ENCODE results near the gene FBXO4. TPM values are rescaled to one million over a fixed set of nuclear protein-coding genes. Genes with fewer than 3 reads are reported as not detected.
"Not testable (repeated sequence)": the region's sequence is repeated elsewhere in the genome, so short reads cannot be mapped to it uniquely, and the experiment has no call there.

The FBXO4 gene
- total and polyA plus RNA-seq, 5 donors = 3.8 to 6.6 (median 4.1) TPM

- H3K4me3 ChIP-seq (ENCODE audit: low read length) = peak overlapping the region; percentile 84
- no peaks in the 10 kb centered on the region for H3K9me3 ChIP-seq (ENCODE audit: control insufficient read depth, low read length)
- 70% methylated on average over 4 of the region's 4 CpGs for WGBS
- intact Hi-C loops (cut with DNase I) = loop anchor here in 1 of 4 donors (10.0 kb wide), 1 partner anchor 60 kb away; no protein-coding TSS in a partner anchor
- DNase-seq (no peak), ATAC-seq (no peak)
- no peaks in the 10 kb centered on the region for H3K27me3 ChIP-seq (ENCODE audit: control insufficient read depth, insufficient read depth)
- H3K27ac ChIP-seq (ENCODE audit: low read length) = peak overlapping the region; percentile 97
- no peaks in the 10 kb centered on the region for H3K4me1 ChIP-seq (ENCODE audit: control insufficient read depth, insufficient read depth, low read length)
Measured at GRCh38 chr5:41924526-41924871, 582 bp upstream of the FBXO4 start.

- intact Hi-C loops (cut with DNase I) = loop anchor here in 2 of 4 donors (5.0 to 10.0 kb wide), 2 partner anchors 61 to 68 kb away; no protein-coding TSS in a partner anchor
- no peaks in the 10 kb centered on the region for H3K27me3 ChIP-seq (ENCODE audit: control insufficient read depth, insufficient read depth)
- DNase-seq = peak in 2 of 3 donors; percentile 50 to 76
- no peaks in the 10 kb centered on the region for H3K9me3 ChIP-seq (ENCODE audit: control insufficient read depth, low read length)
- peak overlapping the region; percentile 84 for H3K4me3 ChIP-seq (ENCODE audit: low read length)
- WGBS = under 1% methylated on average over 18 of the region's 18 CpGs
- H3K27ac ChIP-seq (ENCODE audit: low read length) = peak overlapping the region; percentile 97
- ATAC-seq = peak; percentile 61 to 76
- H3K4me1 ChIP-seq (ENCODE audit: control insufficient read depth, insufficient read depth, low read length) = no peaks in the 10 kb centered on the region
Measured at GRCh38 chr5:41925555-41925951, 472 bp downstream of the FBXO4 start.

- ATAC-seq (no peak), DNase-seq (no peak)
- no peaks in the 10 kb centered on the region for H3K4me1 ChIP-seq (ENCODE audit: control insufficient read depth, insufficient read depth, low read length)
- no peak overlapping the region for H3K27ac ChIP-seq (ENCODE audit: low read length)
- intact Hi-C loops (cut with DNase I) = loop anchor here in 2 of 4 donors (5.0 to 10.0 kb wide), 2 partner anchors 63 to 70 kb away; no protein-coding TSS in a partner anchor
- H3K27me3 ChIP-seq (ENCODE audit: control insufficient read depth, insufficient read depth) = no peaks in the 10 kb centered on the region
- peaks cover 2% of the 10 kb centered on the region for H3K9me3 ChIP-seq (ENCODE audit: control insufficient read depth, low read length)
- 96% methylated on average over 4 of the region's 4 CpGs for WGBS
- H3K4me3 ChIP-seq (ENCODE audit: low read length) = no peak overlapping the region
Measured at GRCh38 chr5:41927604-41928003, 2.5 kb downstream of the FBXO4 start.

- no peak for DNase-seq
- Histone ChIP-seq H3K9me3 (ENCODE audit: control insufficient read depth, low read length) (peaks cover 2% of the 10 kb centered on the region), H3K4me3 (ENCODE audit: low read length) (no peak overlapping the region), H3K27me3 (ENCODE audit: control insufficient read depth, insufficient read depth) (no peaks in the 10 kb centered on the region), H3K27ac (ENCODE audit: low read length) (no peak overlapping the region), H3K4me1 (ENCODE audit: control insufficient read depth, insufficient read depth, low read length) (no peaks in the 10 kb centered on the region)
- no peak for ATAC-seq
- intact Hi-C loops (cut with DNase I) = loop anchor here in 2 of 4 donors (5.0 to 10.0 kb wide), 2 partner anchors 64 to 72 kb away; no protein-coding TSS in a partner anchor
Measured at GRCh38 chr5:41929035-41929434, 4.0 kb downstream of the FBXO4 start.

- no peak for ATAC-seq
- WGBS = 94% methylated on average over 2 of the region's 2 CpGs
- DNase-seq = no peak
- Histone ChIP-seq H3K4me1 (ENCODE audit: control insufficient read depth, insufficient read depth, low read length) (no peaks in the 10 kb centered on the region), H3K4me3 (ENCODE audit: low read length) (no peak overlapping the region), H3K9me3 (ENCODE audit: control insufficient read depth, low read length) (peaks cover 2% of the 10 kb centered on the region), H3K27ac (ENCODE audit: low read length) (no peak overlapping the region), H3K27me3 (ENCODE audit: control insufficient read depth, insufficient read depth) (no peaks in the 10 kb centered on the region)
- intact Hi-C loops (cut with DNase I) = no loop called here
Measured at GRCh38 chr5:41932770-41933169, 7.7 kb downstream of the FBXO4 start.

- no peak overlapping the region for H3K27ac ChIP-seq (ENCODE audit: low read length)
- DNase-seq (no peak), ATAC-seq (no peak)
- H3K27me3 ChIP-seq (ENCODE audit: control insufficient read depth, insufficient read depth) = no peaks in the 10 kb centered on the region
- no peaks in the 10 kb centered on the region for H3K4me1 ChIP-seq (ENCODE audit: control insufficient read depth, insufficient read depth, low read length)
- intact Hi-C loops (cut with DNase I) = no loop called here
- H3K4me3 ChIP-seq (ENCODE audit: low read length) = no peak overlapping the region
- peaks cover 2% of the 10 kb centered on the region for H3K9me3 ChIP-seq (ENCODE audit: control insufficient read depth, low read length)
Measured at GRCh38 chr5:41935544-41935943, 10.5 kb downstream of the FBXO4 start.

- intact Hi-C loops (cut with DNase I) = no loop called here
- H3K9me3 ChIP-seq (ENCODE audit: control insufficient read depth, low read length) = no peaks in the 10 kb centered on the region
- H3K27ac ChIP-seq (ENCODE audit: low read length) = no peak overlapping the region
- no peaks in the 10 kb centered on the region for H3K27me3 ChIP-seq (ENCODE audit: control insufficient read depth, insufficient read depth)
- DNase-seq = no peak
- H3K4me3 ChIP-seq (ENCODE audit: low read length) = no peak overlapping the region
- H3K4me1 ChIP-seq (ENCODE audit: control insufficient read depth, insufficient read depth, low read length) = no peaks in the 10 kb centered on the region
- no peak for ATAC-seq
- 99% methylated on average over 1 of the region's 1 CpG for WGBS
Measured at GRCh38 chr5:41940641-41941040, 15.6 kb downstream of the FBXO4 start.

- H3K4me1 ChIP-seq (ENCODE audit: control insufficient read depth, insufficient read depth, low read length); H3K27me3 ChIP-seq (ENCODE audit: control insufficient read depth, insufficient read depth); H3K27ac ChIP-seq (ENCODE audit: low read length); H3K9me3 ChIP-seq (ENCODE audit: control insufficient read depth, low read length); intact Hi-C loops (cut with DNase I); DNase-seq; H3K4me3 ChIP-seq (ENCODE audit: low read length); ATAC-seq: not testable (repeated sequence)
- 68% methylated on average over 7 of the region's 7 CpGs for WGBS
Measured at GRCh38 chr5:41945332-41945955, 20.4 kb downstream of the FBXO4 start.

GRCh38 chr5:41951224-41951623 lies 26.1 kb downstream of the FBXO4 start:
- ATAC-seq (no peak), DNase-seq (no peak)
- 74% methylated on average over 3 of the region's 3 CpGs for WGBS
- no peak overlapping the region for H3K4me3 ChIP-seq (ENCODE audit: low read length)
- no peaks in the 10 kb centered on the region for H3K27me3 ChIP-seq (ENCODE audit: control insufficient read depth, insufficient read depth)
- intact Hi-C loops (cut with DNase I) = no loop called here
- H3K4me1 ChIP-seq (ENCODE audit: control insufficient read depth, insufficient read depth, low read length) = no peaks in the 10 kb centered on the region
- no peaks in the 10 kb centered on the region for H3K9me3 ChIP-seq (ENCODE audit: control insufficient read depth, low read length)
- H3K27ac ChIP-seq (ENCODE audit: low read length) = no peak overlapping the region

GRCh38 chr5:41954286-41954685 lies 29.2 kb downstream of the FBXO4 start:
- ATAC-seq = no peak
- Histone ChIP-seq H3K9me3 (ENCODE audit: control insufficient read depth, low read length) (no peaks in the 10 kb centered on the region), H3K4me1 (ENCODE audit: control insufficient read depth, insufficient read depth, low read length) (no peaks in the 10 kb centered on the region), H3K27ac (ENCODE audit: low read length) (no peak overlapping the region), H3K4me3 (ENCODE audit: low read length) (no peak overlapping the region), H3K27me3 (ENCODE audit: control insufficient read depth, insufficient read depth) (no peaks in the 10 kb centered on the region)
- WGBS = 79% methylated on average over 1 of the region's 1 CpG
- no peak for DNase-seq
- intact Hi-C loops (cut with DNase I) = no loop called here

GRCh38 chr5:41955432-41956024 lies 30.4 kb downstream of the FBXO4 start:
- no peaks in the 10 kb centered on the region for H3K9me3 ChIP-seq (ENCODE audit: control insufficient read depth, low read length)
- no peak overlapping the region for H3K4me3 ChIP-seq (ENCODE audit: low read length)
- DNase-seq (no peak), ATAC-seq (no peak)
- intact Hi-C loops (cut with DNase I) = no loop called here
- H3K27me3 ChIP-seq (ENCODE audit: control insufficient read depth, insufficient read depth) = no peaks in the 10 kb centered on the region
- H3K4me1 ChIP-seq (ENCODE audit: control insufficient read depth, insufficient read depth, low read length) = no peaks in the 10 kb centered on the region
- H3K27ac ChIP-seq (ENCODE audit: low read length) = no peak overlapping the region
- WGBS = 74% methylated on average over 7 of the region's 7 CpGs

Data from right cardiac atrium (tissue), 5 donors.